Activated CD8-positive, alpha-beta memory T cell treated with anti-CD3 and anti-CD28 coated beads for 36 hours (primary cell): ENCODE data around the gene ELOVL5. TPM values are rescaled to one million over a fixed set of nuclear protein-coding genes. Genes with fewer than 3 reads are reported as not detected.
"Not testable (repeated sequence)": the region's sequence is repeated elsewhere in the genome, so short reads cannot be mapped to it uniquely, and the experiment has no call there.

Experiments used
- CTCF ChIA-PET: fragments of 350-600 bp; sonication (Branson Sonifier 250); formaldehyde crosslinking; loops from one replicate; lab custom pipeline; 2021; ENCODE audit warnings: antibody characterized with exemption; lab: Charles Lee
- POLR2A ChIA-PET: fragments of 350-600 bp; sonication (Branson Sonifier 250); formaldehyde crosslinking; loops from one replicate; lab custom pipeline; 2021; ENCODE audit warnings: antibody characterized with exemption; lab: Charles Lee
- total RNA-seq, 2 experiments: library from RNA; stranded (reverse); gene quantifications; one replicate each; pipeline ENCODE4 v1.2.3, GENCODE V29; 2021

Gene ELOVL5
- total RNA-seq, 2 experiments from 2014 or later: 109 TPM

- POLR2A ChIA-PET: interaction anchor here (1.0 to 1.6 kb wide), 2 partner anchors 12 to 30 kb away, joined by 4 to 25 read pairs; partner anchors contain the start of gene ELOVL5
- CTCF ChIA-PET: interaction anchor here (0.7 to 1.5 kb wide), 3 partner anchors 11 to 697 kb away, joined by 3 to 8 read pairs (median 3); partner anchors contain the start of gene ELOVL5
These were observed 11.6 kb upstream of the ELOVL5 start for GRCh38 chr6:53360093-53360912.

- ChIA-PET POLR2A (interaction anchor here (1.0 to 1.6 kb wide), 2 partner anchors 11 to 29 kb away, joined by 4 to 25 read pairs; partner anchors contain the start of gene ELOVL5), CTCF (interaction anchor here (1.0 to 1.5 kb wide), 2 partner anchors 11 to 12 kb away, joined by 3 to 8 read pairs; partner anchors contain the start of gene ELOVL5)
These were observed 11.0 kb upstream of the ELOVL5 start for GRCh38 chr6:53359843-53360092.

GRCh38 chr6:53359095-53359842 is 10.5 kb upstream of the ELOVL5 start:
- CTCF ChIA-PET: interaction anchor here (1.5 kb wide), 1 partner anchor 12 kb away, joined by 3 read pairs; no protein-coding TSS in a partner anchor
- POLR2A ChIA-PET: interaction anchor here (1.0 to 1.6 kb wide), 2 partner anchors 11 to 29 kb away, joined by 4 to 25 read pairs; partner anchors contain the start of gene ELOVL5

GRCh38 chr6:53358440-53359094 is 9.8 kb upstream of the ELOVL5 start:
- ChIA-PET POLR2A (interaction anchor here (1.6 kb wide), 1 partner anchor 10 kb away, joined by 25 read pairs; the partner anchor contains the start of gene ELOVL5), CTCF (interaction anchor here (1.5 kb wide), 1 partner anchor 11 kb away, joined by 3 read pairs; no protein-coding TSS in a partner anchor)

GRCh38 chr6:53357576-53358360 is 9.0 kb upstream of the ELOVL5 start:
- CTCF ChIA-PET: no interaction called here
- POLR2A ChIA-PET: no interaction called here

GRCh38 chr6:53353624-53354023 is 4.9 kb upstream of the ELOVL5 start:
- ChIA-PET CTCF (no interaction called here), POLR2A (no interaction called here)

- POLR2A ChIA-PET: no interaction called here
- CTCF ChIA-PET: no interaction called here
These were observed 3.6 kb upstream of the ELOVL5 start for GRCh38 chr6:53352360-53352759.

GRCh38 chr6:53349209-53349693 is 501 bp upstream of the ELOVL5 start:
- CTCF ChIA-PET: interaction anchor here (1.9 kb wide), 1 partner anchor 11 kb away, joined by 8 read pairs; no protein-coding TSS in a partner anchor
- POLR2A ChIA-PET: interaction anchor here (2.9 kb wide), 1 partner anchor 10 kb away, joined by 25 read pairs; no protein-coding TSS in a partner anchor

- ChIA-PET POLR2A (interaction anchor here (1.0 to 2.9 kb wide), 5 partner anchors 12 to 195 kb away, joined by 4 to 25 read pairs (median 5); no protein-coding TSS in a partner anchor), CTCF (interaction anchor here (0.5 to 2.8 kb wide), 4 partner anchors 11 to 61 kb away, joined by 3 to 12 read pairs (median 6); no protein-coding TSS in a partner anchor)
These were observed 804 bp downstream of the ELOVL5 start for GRCh38 chr6:53347921-53348370.

GRCh38 chr6:53347250-53347920 is 1.4 kb downstream of the ELOVL5 start:
- ChIA-PET POLR2A (interaction anchor here (1.0 to 2.9 kb wide), 5 partner anchors 12 to 196 kb away, joined by 4 to 25 read pairs (median 5); no protein-coding TSS in a partner anchor), CTCF (interaction anchor here (0.5 to 2.8 kb wide), 5 partner anchors 10 to 61 kb away, joined by 3 to 12 read pairs (median 4); no protein-coding TSS in a partner anchor)

- POLR2A ChIA-PET: not testable (repeated sequence)
- CTCF ChIA-PET: interaction anchor here (2.8 kb wide), 1 partner anchor 9 kb away, joined by 12 read pairs; no protein-coding TSS in a partner anchor
These were observed 2.7 kb downstream of the ELOVL5 start for GRCh38 chr6:53346049-53346448.

GRCh38 chr6:53344969-53345368 is 3.8 kb downstream of the ELOVL5 start:
- ChIA-PET CTCF (interaction anchor here (1.0 kb wide), 1 partner anchor 9 kb away, joined by 4 read pairs; no protein-coding TSS in a partner anchor), POLR2A (interaction anchor here (1.0 kb wide), 1 partner anchor 9 kb away, joined by 3 read pairs; no protein-coding TSS in a partner anchor)

- CTCF ChIA-PET: no interaction called here
These were observed 5.7 kb downstream of the ELOVL5 start for GRCh38 chr6:53343092-53343491.

GRCh38 chr6:53342217-53342616 is 6.5 kb downstream of the ELOVL5 start:
- POLR2A ChIA-PET: no interaction called here
- CTCF ChIA-PET: no interaction called here

More at GRCh38 chr6:53343092-53343491, 5.7 kb downstream of the ELOVL5 start:
- POLR2A ChIA-PET: no interaction called here

- ChIA-PET CTCF (interaction anchor here (0.6 kb wide), 1 partner anchor 167 kb away, joined by 4 read pairs; no protein-coding TSS in a partner anchor), POLR2A (no interaction called here)
These were observed 8.2 kb downstream of the ELOVL5 start for GRCh38 chr6:53340536-53340935.

- ChIA-PET CTCF (interaction anchor here (0.6 kb wide), 1 partner anchor 18 kb away, joined by 3 read pairs; no protein-coding TSS in a partner anchor), POLR2A (no interaction called here)
These were observed 9.3 kb downstream of the ELOVL5 start for GRCh38 chr6:53339424-53339823.

- ChIA-PET CTCF (interaction anchor here (1.0 to 2.6 kb wide), 2 partner anchors 9 to 63 kb away, joined by 3 to 12 read pairs; partner anchors contain the start of gene ELOVL5), POLR2A (no interaction called here)
These were observed 10.4 kb downstream of the ELOVL5 start for GRCh38 chr6:53338304-53338703.
